H9 (cell line): Measurements from ENCODE around the gene MARCHF10. TPM values are rescaled to one million over a fixed set of nuclear protein-coding genes. Genes with fewer than 3 reads are reported as not detected.

Experiments used
- DNase-seq: peaks from one replicate; pipeline ENCODE4 v3.0.0-alpha.2; 2017
- H2AFZ ChIP-seq: one replicate; pipeline ENCODE4 v1.6.1; 2013; ENCODE audit warnings: mild to moderate bottlenecking, low read length, control low read depth, moderate library complexity
- H2AK5ac ChIP-seq: 2 replicates; pipeline ENCODE4 v1.6.1; 2013; ENCODE audit warnings: low read length, control low read depth, mixed read lengths; ENCODE audit not compliant: insufficient read length
- H2BK120ac ChIP-seq: one replicate; pipeline ENCODE4 v1.6.1; 2013; ENCODE audit warnings: low read depth, mild to moderate bottlenecking, low read length, control low read depth, inconsistent platforms; ENCODE audit not compliant: poor library complexity, severe bottlenecking
- H2BK12ac ChIP-seq: 2 replicates; pipeline ENCODE4 v1.6.1; 2013; ENCODE audit warnings: low read length, control low read depth, mixed read lengths, low read depth; ENCODE audit not compliant: insufficient read length
- H2BK15ac ChIP-seq: 2 replicates; pipeline ENCODE4 v1.6.1; 2013; ENCODE audit warnings: low read depth, low read length, control low read depth
- H2BK20ac ChIP-seq: one replicate; pipeline ENCODE4 v1.6.1; 2013; ENCODE audit warnings: low read depth, mild to moderate bottlenecking, low read length, control low read depth, inconsistent platforms; ENCODE audit not compliant: poor library complexity, severe bottlenecking
- H2BK5ac ChIP-seq: 2 replicates; pipeline ENCODE4 v1.6.1; 2013; ENCODE audit warnings: low read length, control low read depth, mixed read lengths; ENCODE audit not compliant: insufficient read length
- H3K14ac ChIP-seq: 2 replicates; pipeline ENCODE4 v1.6.1; 2013; ENCODE audit warnings: low read length, control low read depth; ENCODE audit not compliant: insufficient read depth
- H3K18ac ChIP-seq: 2 replicates; pipeline ENCODE4 v1.6.1; 2013; ENCODE audit warnings: low read depth, mild to moderate bottlenecking, mixed read lengths, low read length, control low read depth; ENCODE audit not compliant: insufficient read length
- H3K23ac ChIP-seq: 2 replicates; pipeline ENCODE4 v1.6.1; 2013; ENCODE audit warnings: low read length, control low read depth, mixed read lengths, low read depth; ENCODE audit not compliant: insufficient read length
- H3K23me2 ChIP-seq: 2 replicates; pipeline ENCODE4 v1.6.1; 2013; ENCODE audit warnings: low read depth, mild to moderate bottlenecking, mixed read lengths, low read length, control low read depth; ENCODE audit not compliant: insufficient read length, poor library complexity, severe bottlenecking
- H3K27ac ChIP-seq: 2 replicates; pipeline ENCODE4 v1.5.1; 2013; ENCODE audit warnings: low read length, control low read depth, mixed read lengths, low read depth; ENCODE audit not compliant: insufficient read length
- H3K27me3 ChIP-seq: 2 replicates; pipeline ENCODE4 v1.6.1; 2013; ENCODE audit warnings: low read length, control low read depth, inconsistent platforms; ENCODE audit not compliant: insufficient read depth
- H3K4ac ChIP-seq: 2 replicates; pipeline ENCODE4 v1.6.1; 2013; ENCODE audit warnings: low read depth, mild to moderate bottlenecking, control low read depth, inconsistent platforms, low read length, moderate library complexity
- H3K4me1 ChIP-seq: 2 replicates; pipeline ENCODE4 v1.6.1; 2013; ENCODE audit warnings: low read length, control low read depth, inconsistent platforms; ENCODE audit not compliant: insufficient read depth
- H3K4me2 ChIP-seq: 2 replicates; pipeline ENCODE4 v1.6.1; 2013; ENCODE audit warnings: low read length, control low read depth, mixed read lengths; ENCODE audit not compliant: insufficient read length, insufficient read depth
- H3K56ac ChIP-seq: 2 replicates; pipeline ENCODE4 v1.6.1; 2013; ENCODE audit warnings: low read depth, mild to moderate bottlenecking, mixed read lengths, low read length, control low read depth; ENCODE audit not compliant: insufficient read length
- H3K79me1 ChIP-seq: 2 replicates; pipeline ENCODE4 v1.6.1; 2013; ENCODE audit warnings: low read depth, mild to moderate bottlenecking, moderate library complexity, low read length, control low read depth, inconsistent platforms; ENCODE audit not compliant: insufficient read depth, poor library complexity, severe bottlenecking
- H3K79me2 ChIP-seq: 2 replicates; pipeline ENCODE4 v1.6.1; 2013; ENCODE audit warnings: low read length, control low read depth, inconsistent platforms; ENCODE audit not compliant: insufficient read depth
- H3K9ac ChIP-seq: 2 replicates; pipeline ENCODE4 v1.6.1; 2013; ENCODE audit warnings: low read length, control low read depth, mixed read lengths; ENCODE audit not compliant: insufficient read length; ENCODE audit errors: extremely low read depth
- H3K9me3 ChIP-seq: one replicate; pipeline ENCODE4 v1.6.1; 2013; ENCODE audit warnings: low read depth, low read length, inconsistent platforms; ENCODE audit not compliant: control insufficient read depth
- H3T11ph ChIP-seq: one replicate; pipeline ENCODE4 v1.6.1; 2013; ENCODE audit warnings: mild to moderate bottlenecking, low read length, control low read depth, inconsistent platforms
- H4K20me1 ChIP-seq: one replicate; pipeline ENCODE4 v1.6.1; 2013; ENCODE audit not compliant: control insufficient read depth, insufficient read length, insufficient read depth
- H4K5ac ChIP-seq: 2 replicates; pipeline ENCODE4 v1.6.1; 2013; ENCODE audit warnings: low read depth, mild to moderate bottlenecking, mixed read lengths, low read length, control low read depth; ENCODE audit not compliant: insufficient read length
- H4K8ac ChIP-seq: replicated peaks from 2 replicates; pipeline ENCODE4 v1.6.1; 2013; ENCODE audit warnings: low read length, control low read depth, mixed read lengths, low read depth; ENCODE audit not compliant: insufficient read length
- H4K91ac ChIP-seq: 2 replicates; pipeline ENCODE4 v1.6.1; 2013; ENCODE audit warnings: low read depth, mild to moderate bottlenecking, moderate library complexity, mixed read lengths, low read length, control low read depth; ENCODE audit not compliant: insufficient read length
- H3K27ac Mint-ChIP-seq, 3 experiments: 2 replicates in 2 of 3; 3 replicates in 1 of 3; pipeline ENCODE4 v1.8.0; 2020 to 2021; ENCODE audit warnings: mixed read lengths in 3 of 3, mild to moderate bottlenecking in 1 of 3, moderate library complexity in 1 of 3
- H3K27me3 Mint-ChIP-seq: 2 replicates; pipeline ENCODE4 v1.8.0; 2021; ENCODE audit warnings: low read depth, mild to moderate bottlenecking, moderate library complexity, mixed read lengths
- H3K36me3 Mint-ChIP-seq, 3 experiments: 2 replicates in 2 of 3; 3 replicates in 1 of 3; pipeline ENCODE4 v1.8.0; 2020 to 2021; ENCODE audit warnings: low read depth in 3 of 3, mixed read lengths in 3 of 3; ENCODE audit not compliant: insufficient read depth in 1 of 3
- H3K4me1 Mint-ChIP-seq, 2 experiments: 2 replicates each; pipeline ENCODE4 v1.8.0; 2020; ENCODE audit warnings: mixed read lengths in 2 of 2
- H3K4me3 Mint-ChIP-seq, 2 experiments: 2 replicates in 1 of 2; 3 replicates in 1 of 2; pipeline ENCODE4 v1.8.0; 2020 to 2021; ENCODE audit warnings: mild to moderate bottlenecking in 2 of 2, mixed read lengths in 2 of 2, moderate library complexity in 1 of 2
- H3K9me3 Mint-ChIP-seq, 2 experiments: 2 replicates in 1 of 2; 3 replicates in 1 of 2; pipeline ENCODE4 v1.8.0; 2020; ENCODE audit warnings: mild to moderate bottlenecking in 2 of 2, mixed read lengths in 2 of 2, moderate library complexity in 1 of 2
- CTCF ChIP-seq: fragments of 200-600 bp; sonication (generic); conservative IDR thresholded peaks from 3 replicates; pipeline ENCODE4 v1.8.0; 2021; ENCODE audit warnings: antibody characterized with exemption, mild to moderate bottlenecking
- WGBS: extraction: QIAGEN DNeasy Blood & Tissue Kit; methylation state at CpG from one replicate; pipeline ENCODE4 v1.1.7; 2013; ENCODE audit warnings: missing lambda C conversion rate, low lambda C conversion rate, mixed read lengths; ENCODE audit not compliant: insufficient read length; ENCODE audit errors: extremely low coverage; 5-methylcytosine and 5-hydroxymethylcytosine counted together
- total RNA-seq: library from RNA; stranded (reverse); gene quantifications from 2 replicates; pipeline ENCODE4 v1.2.1, GENCODE V29; 2021

MARCHF10 gene
- total RNA-seq, 1 experiment from 2014 or later, result not detected

DNA sequence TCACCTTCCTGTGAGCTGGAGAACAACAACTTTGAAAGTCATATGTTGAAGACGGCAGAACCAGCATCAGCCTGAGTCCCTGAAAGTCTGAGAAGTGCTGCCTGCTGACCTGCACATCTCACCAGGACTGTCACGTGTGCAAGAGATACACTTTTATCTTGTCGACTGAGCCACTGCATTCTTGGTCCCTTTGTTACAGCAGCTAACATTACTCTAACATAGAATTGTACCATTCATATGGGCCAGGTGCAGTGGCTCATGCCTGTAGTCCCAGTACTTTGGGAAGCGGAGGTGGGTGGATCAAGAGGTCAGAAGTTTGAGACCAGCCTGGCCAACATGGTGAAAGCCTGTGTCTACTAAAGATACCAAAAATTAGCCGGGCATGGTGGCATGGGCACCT lies 40.1 kb downstream of the MARCHF10 start:
- Histone ChIP-seq H3K4ac (no peak overlapping the region), H2BK120ac (no peak overlapping the region)
- H3K4me1 Mint-ChIP-seq, result peaks cover 10 to 14% of the 10 kb centered on the region in 2 experiments

More for the DNA sequence above, 40.1 kb downstream of the MARCHF10 start:
- Histone ChIP-seq H2AK5ac (no peak overlapping the region), H2BK20ac (no peak overlapping the region), H3K79me2 (no peaks in the 10 kb centered on the region), H3K27ac (no peak overlapping the region), H3K14ac (no peak overlapping the region), H4K8ac (no peak overlapping the region), H4K20me1 (no peaks in the 10 kb centered on the region), H3K4me1 (no peaks in the 10 kb centered on the region), H2AFZ (no peak overlapping the region), H2BK5ac (no peak overlapping the region), H3K79me1 (no peaks in the 10 kb centered on the region), H3K18ac (no peak overlapping the region), H4K5ac (no peak overlapping the region), H3K23me2 (no peaks in the 10 kb centered on the region), H4K91ac (no peak overlapping the region), H3K9ac (no peak overlapping the region), H3K27me3 (no peaks in the 10 kb centered on the region), H3T11ph (no peak overlapping the region), H3K23ac (no peak overlapping the region), H2BK15ac (no peak overlapping the region), H2BK12ac (no peak overlapping the region), H3K4me2 (no peak overlapping the region), H3K9me3 (no peaks in the 10 kb centered on the region), H3K56ac (no peak overlapping the region)
- H3K36me3 Mint-ChIP-seq, result peaks cover 6 to 10% (median 8%) of the 10 kb centered on the region in 3 experiments; a peak in 6 of 7 replicates
- H3K27ac Mint-ChIP-seq, result no peak overlapping the region
- TF ChIP-seq CTCF, result no peak
- WGBS, result no CpG with 5 or more reads among the region's 5 CpGs
- H3K4me3 Mint-ChIP-seq, result no peak overlapping the region
- H3K9me3 Mint-ChIP-seq, result peaks cover 12% of the 10 kb centered on the region in 2 experiments
- DNase-seq, result peak; percentile 23
- H3K27me3 Mint-ChIP-seq, result peaks cover 8% of the 10 kb centered on the region
